H1 (cell line): Measurements from ENCODE around the gene SPRING1.

Source experiments
- ASH2L ChIP-seq: fragments of 200-600, 300-600 bp; sonication (generic); IDR thresholded peaks from one replicate; pipeline ENCODE4 v1.7.1; 2017; ENCODE audit warnings: low read length
- EZH2 ChIP-seq: fragments of 200-600 bp; sonication (generic); IDR thresholded peaks from 2 replicates; pipeline ENCODE4 v1.7.1; 2012; ENCODE audit warnings: low read depth, mild to moderate bottlenecking, moderate library complexity, low read length, inconsistent platforms; ENCODE audit not compliant: severe bottlenecking
- GABPA ChIP-seq: IDR thresholded peaks from 2 replicates; pipeline ENCODE4 v1.6.1; 2011; ENCODE audit warnings: mild to moderate bottlenecking, low read length, moderate library complexity, borderline replicate concordance; ENCODE audit not compliant: insufficient read depth
- JUND ChIP-seq: IDR thresholded peaks from 2 replicates; pipeline ENCODE4 v1.6.1; 2011; ENCODE audit warnings: mild to moderate bottlenecking, improper control_type of control experiment, low read length
- NRF1 ChIP-seq: IDR thresholded peaks from 2 replicates; pipeline ENCODE4 v1.6.1; 2011; ENCODE audit warnings: mild to moderate bottlenecking, low read depth, low read length, improper control_type of control experiment
- POLR2A ChIP-seq, 2 experiments: IDR thresholded peaks; 1 replicate in 1 of 2; 2 replicates in 1 of 2; pipeline ENCODE4 v1.6.1; 2011; ENCODE audit warnings: low read depth in 2 of 2, low read length in 2 of 2, mild to moderate bottlenecking in 2 of 2; ENCODE audit errors: control extremely low read depth in 1 of 2
- POLR2AphosphoS5 ChIP-seq: IDR thresholded peaks from 2 replicates; pipeline ENCODE4 v1.6.1; 2011; ENCODE audit warnings: low read depth, low read length
- SP4 ChIP-seq: IDR thresholded peaks from 2 replicates; pipeline ENCODE4 v1.6.1; 2012; ENCODE audit warnings: low read length, inconsistent platforms
- YY1 ChIP-seq: IDR thresholded peaks from 2 replicates; pipeline ENCODE4 v1.6.1; 2011; ENCODE audit warnings: low read depth, mild to moderate bottlenecking, low read length
- TF ChIP-seq, protein P1 (sequence below): IDR thresholded peaks from 2 replicates; pipeline ENCODE4 v1.6.1; 2012; ENCODE audit warnings: low read length, inconsistent platforms
- TF ChIP-seq, protein P2 (sequence below), 3 experiments: IDR thresholded peaks; 1 replicate in 2 of 3; 2 replicates in 1 of 3; pipeline versions ENCODE4 v1.5.1 to v1.6.1; 2011; ENCODE audit warnings: low read length in 3 of 3, mild to moderate bottlenecking in 3 of 3, inconsistent platforms in 2 of 3, low read depth in 1 of 3, moderate library complexity in 1 of 3; ENCODE audit not compliant: insufficient read depth in 1 of 3; ENCODE audit errors: control extremely low read depth in 1 of 3
- TF ChIP-seq, protein P3 (sequence below): IDR thresholded peaks from 2 replicates; pipeline ENCODE4 v1.6.1; 2011; ENCODE audit warnings: low read depth, mild to moderate bottlenecking, low read length; ENCODE audit not compliant: insufficient read depth
- TF ChIP-seq, protein P4 (sequence below): IDR thresholded peaks from 2 replicates; pipeline ENCODE4 v1.6.1; 2011; ENCODE audit warnings: low read length, improper control_type of control experiment

DNA sequence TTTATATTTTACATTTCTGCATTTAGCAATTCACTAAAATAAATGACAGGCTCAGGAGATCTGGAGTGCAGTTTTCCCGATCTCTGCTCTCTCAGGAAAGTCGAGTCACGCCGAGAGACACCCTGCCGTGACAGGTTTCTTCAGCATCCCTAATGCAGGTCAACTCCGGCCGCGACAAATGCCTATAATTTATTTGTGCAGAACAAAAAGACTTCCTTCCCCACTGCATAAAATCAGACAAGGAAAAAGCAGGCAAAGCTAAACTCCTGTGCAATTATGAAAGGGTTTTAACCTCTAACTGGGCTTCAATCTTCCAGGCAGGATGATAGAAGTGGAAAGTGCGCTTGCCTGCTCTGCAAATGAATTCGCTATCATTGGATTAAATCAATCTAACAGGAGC is 28.1 kb downstream of the SPRING1 start:
- TF ChIP-seq SP4, result no peak
- no peak for TF ChIP-seq GABPA
- no peak for TF ChIP-seq POLR2A (IDR thresholded peaks at IDR 0.05; ENCODE audit: control extremely low read depth in 1 of 2, low read depth in 2 of 2, low read length in 2 of 2)
- no peak for TF ChIP-seq EZH2
- TF ChIP-seq, protein P1, sequence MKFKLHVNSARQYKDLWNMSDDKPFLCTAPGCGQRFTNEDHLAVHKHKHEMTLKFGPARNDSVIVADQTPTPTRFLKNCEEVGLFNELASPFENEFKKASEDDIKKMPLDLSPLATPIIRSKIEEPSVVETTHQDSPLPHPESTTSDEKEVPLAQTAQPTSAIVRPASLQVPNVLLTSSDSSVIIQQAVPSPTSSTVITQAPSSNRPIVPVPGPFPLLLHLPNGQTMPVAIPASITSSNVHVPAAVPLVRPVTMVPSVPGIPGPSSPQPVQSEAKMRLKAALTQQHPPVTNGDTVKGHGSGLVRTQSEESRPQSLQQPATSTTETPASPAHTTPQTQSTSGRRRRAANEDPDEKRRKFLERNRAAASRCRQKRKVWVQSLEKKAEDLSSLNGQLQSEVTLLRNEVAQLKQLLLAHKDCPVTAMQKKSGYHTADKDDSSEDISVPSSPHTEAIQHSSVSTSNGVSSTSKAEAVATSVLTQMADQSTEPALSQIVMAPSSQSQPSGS, result no peak
- no peak for TF ChIP-seq NRF1
- TF ChIP-seq YY1, result no peak
- no peak for TF ChIP-seq JUND
- no peak for TF ChIP-seq POLR2AphosphoS5
- TF ChIP-seq, protein P2, sequence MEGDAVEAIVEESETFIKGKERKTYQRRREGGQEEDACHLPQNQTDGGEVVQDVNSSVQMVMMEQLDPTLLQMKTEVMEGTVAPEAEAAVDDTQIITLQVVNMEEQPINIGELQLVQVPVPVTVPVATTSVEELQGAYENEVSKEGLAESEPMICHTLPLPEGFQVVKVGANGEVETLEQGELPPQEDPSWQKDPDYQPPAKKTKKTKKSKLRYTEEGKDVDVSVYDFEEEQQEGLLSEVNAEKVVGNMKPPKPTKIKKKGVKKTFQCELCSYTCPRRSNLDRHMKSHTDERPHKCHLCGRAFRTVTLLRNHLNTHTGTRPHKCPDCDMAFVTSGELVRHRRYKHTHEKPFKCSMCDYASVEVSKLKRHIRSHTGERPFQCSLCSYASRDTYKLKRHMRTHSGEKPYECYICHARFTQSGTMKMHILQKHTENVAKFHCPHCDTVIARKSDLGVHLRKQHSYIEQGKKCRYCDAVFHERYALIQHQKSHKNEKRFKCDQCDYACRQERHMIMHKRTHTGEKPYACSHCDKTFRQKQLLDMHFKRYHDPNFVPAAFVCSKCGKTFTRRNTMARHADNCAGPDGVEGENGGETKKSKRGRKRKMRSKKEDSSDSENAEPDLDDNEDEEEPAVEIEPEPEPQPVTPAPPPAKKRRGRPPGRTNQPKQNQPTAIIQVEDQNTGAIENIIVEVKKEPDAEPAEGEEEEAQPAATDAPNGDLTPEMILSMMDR (IDR thresholded peaks at IDR 0.05; ENCODE audit: control extremely low read depth in 1 of 3, insufficient read depth in 1 of 3, low read depth in 1 of 3, low read length in 3 of 3), result no peak
- TF ChIP-seq, protein P3, sequence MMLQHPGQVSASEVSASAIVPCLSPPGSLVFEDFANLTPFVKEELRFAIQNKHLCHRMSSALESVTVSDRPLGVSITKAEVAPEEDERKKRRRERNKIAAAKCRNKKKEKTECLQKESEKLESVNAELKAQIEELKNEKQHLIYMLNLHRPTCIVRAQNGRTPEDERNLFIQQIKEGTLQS, result no peak
- TF ChIP-seq, protein P4, sequence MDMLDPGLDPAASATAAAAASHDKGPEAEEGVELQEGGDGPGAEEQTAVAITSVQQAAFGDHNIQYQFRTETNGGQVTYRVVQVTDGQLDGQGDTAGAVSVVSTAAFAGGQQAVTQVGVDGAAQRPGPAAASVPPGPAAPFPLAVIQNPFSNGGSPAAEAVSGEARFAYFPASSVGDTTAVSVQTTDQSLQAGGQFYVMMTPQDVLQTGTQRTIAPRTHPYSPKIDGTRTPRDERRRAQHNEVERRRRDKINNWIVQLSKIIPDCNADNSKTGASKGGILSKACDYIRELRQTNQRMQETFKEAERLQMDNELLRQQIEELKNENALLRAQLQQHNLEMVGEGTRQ, result no peak
- TF ChIP-seq ASH2L, result no peak
